ENCODE data around the gene PDIA5.

PDIA5 gene

GRCh38 chr3:123119388-123119787 is 52.6 kb downstream of the PDIA5 start:
- DNase-seq (ENCODE audit: low read depth): no peak

DNA sequence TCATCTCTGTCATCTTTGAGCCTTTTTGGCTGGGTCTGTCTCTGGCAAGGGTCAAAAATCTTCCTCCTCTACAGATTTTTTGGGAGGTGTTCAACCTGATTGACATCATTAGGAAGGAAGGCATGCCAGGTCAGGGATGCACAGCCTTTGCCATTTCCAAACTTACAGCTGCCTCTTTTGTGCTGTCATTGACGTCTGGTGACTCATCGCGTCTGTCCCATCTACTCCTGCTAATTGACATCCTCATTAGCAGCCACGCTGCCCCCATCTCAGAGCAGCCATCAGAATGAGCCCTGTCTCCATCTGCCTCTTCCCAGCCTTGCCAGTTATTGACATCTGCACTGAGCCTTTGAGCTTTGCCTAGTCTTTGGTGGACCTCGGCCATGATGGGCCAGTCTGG is 53.0 kb downstream of the PDIA5 start:
- DNase-seq (ENCODE audit: low read depth): no peak

- DNase-seq (ENCODE audit: low read depth): no peak
Measured at GRCh38 chr3:123120573-123120972, 53.7 kb downstream of the PDIA5 start.

GRCh38 chr3:123122057-123122456 is 55.2 kb downstream of the PDIA5 start:
- DNase-seq (ENCODE audit: low read depth): no peak

DNA sequence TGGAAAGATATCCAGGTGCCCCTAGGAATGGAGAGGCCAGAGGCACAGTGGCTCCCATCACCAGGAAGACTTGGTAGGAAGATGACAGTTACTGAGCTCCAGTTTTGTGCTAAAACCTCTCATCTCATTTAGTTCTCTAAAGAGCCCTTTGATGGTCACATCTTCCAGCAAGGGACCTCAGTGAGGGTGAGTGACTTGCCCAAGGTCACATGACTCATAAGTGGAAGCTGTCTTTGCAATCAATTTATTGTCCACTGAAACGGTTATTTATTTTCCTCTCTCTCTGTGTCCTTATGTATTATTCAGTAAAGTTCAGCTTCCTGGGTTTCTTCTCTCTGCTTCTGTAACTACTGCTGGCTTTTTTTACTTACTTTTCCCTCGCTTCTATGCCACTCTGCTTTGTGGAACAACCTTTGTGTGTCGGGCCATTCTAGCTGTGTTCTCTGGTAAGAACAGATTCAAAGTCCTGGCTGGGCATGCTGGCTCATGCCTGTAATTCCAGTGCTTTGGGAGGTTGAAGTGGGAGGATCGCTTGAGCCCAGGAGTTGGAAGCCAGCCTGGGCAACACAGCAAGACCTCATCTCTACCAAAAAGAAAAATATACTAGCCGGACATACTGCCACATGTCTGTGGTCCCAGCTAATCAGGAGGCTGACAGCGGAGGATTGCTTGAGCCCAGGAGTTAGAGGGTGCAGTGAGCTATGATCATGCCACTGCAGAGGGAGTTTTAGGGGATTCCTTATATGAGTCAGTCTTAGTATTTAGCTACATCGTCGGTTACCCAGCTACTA is 55.9 kb downstream of the PDIA5 start:
- DNase-seq (ENCODE audit: low read depth): no peak

DNA sequence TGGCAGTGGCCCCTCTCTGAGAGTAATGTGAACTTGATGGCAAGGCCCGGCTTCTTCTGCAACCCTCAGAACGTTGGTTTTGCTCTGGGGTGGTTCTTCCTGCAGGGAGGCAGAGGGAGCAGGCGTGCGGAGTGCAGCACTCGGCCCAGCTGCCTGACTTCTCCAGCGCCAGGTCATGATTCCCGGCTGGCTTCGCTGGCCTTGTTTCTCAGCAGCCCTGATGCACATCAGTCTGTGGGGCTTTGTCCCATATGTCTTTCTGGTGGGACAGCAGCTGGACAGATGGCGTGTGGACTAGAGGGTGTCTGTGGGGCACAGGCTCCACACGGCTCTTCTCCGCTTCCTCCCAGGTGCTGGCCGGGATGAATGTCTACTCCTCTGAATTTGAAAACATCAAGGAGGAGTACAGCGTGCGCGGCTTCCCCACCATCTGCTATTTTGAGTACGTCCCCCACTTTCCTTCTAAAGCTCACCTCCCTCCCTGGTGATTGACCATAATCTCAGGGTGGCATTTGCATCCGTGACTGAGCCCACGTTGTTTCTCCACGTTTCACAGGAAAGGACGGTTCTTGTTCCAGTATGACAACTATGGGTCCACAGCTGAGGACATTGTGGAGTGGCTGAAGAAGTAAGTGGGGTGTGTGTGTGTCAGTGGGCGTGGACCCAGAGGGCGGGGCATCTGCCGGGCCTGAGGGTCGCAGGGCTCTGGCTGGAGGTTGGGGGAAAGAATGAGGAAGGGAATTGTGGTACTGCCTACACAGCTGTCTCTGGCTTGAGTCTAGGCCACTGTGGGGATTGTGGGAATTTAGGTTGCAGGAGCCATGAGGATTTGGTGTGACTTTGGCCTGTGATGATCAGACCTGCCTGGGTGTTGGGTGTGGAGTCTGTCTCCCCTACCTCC is 57.1 kb downstream of the PDIA5 start:
- DNase-seq (ENCODE audit: low read depth): no peak

DNA sequence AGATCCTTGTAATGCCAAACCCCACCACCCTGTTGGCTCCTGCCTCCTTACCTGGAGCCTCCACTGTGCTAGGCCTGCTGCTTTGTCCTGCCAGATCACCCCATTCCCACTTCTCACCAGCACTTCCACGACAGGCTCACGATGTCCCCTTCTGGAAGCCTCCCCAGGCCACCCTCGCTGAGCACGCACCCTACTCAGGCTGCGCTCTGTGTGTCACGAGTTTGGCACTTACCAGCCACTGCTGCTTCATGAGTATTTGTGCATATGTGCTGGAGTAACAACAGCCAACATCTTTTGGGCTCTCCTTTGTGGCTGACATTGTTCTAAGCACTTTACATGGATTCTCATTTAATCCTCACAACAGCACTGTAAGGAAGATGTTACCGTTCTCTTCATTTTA is 58.1 kb downstream of the PDIA5 start:
- DNase-seq (ENCODE audit: low read depth): no peak

DNA sequence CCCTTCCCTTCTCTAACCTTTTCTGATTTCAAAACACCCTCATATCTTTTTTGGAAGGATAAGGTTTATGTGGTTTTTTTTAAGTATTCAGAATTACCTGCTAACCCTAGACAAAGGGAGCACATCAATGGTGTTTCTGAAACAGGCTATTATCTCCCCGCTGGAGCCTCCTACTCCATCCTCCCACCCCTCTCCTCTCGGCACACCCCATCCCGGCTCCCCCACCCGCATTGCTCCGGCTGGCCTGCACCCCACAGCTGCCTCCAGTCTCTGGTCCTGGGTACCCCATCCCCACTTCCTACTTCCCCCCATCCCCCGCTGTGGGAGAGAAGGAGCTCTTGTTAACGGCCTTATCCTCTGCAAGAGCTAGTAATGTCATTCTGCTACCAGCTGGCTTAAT is 59.2 kb downstream of the PDIA5 start:
- DNase-seq (ENCODE audit: low read depth): no peak

DNA sequence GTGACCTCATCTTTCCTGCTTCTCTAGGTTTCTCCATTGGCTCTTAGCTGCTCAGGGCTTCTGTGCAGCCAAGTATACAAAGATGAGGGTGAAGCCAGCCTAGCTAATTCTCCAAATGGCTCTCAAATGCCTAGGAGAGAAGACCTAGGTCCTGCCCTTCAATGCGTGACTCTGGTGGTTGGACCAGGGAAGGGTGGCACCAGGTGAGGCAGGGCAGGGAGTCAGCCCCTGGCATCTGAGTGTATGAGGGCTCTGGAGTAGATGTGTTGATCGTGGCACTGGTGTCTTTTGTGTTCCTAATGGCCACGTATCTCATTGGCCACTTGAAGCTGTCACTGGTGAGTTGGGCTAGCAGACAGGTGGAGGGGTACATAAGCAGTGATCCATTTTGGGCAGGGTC is 59.8 kb downstream of the PDIA5 start:
- DNase-seq (ENCODE audit: low read depth): no peak

DNA sequence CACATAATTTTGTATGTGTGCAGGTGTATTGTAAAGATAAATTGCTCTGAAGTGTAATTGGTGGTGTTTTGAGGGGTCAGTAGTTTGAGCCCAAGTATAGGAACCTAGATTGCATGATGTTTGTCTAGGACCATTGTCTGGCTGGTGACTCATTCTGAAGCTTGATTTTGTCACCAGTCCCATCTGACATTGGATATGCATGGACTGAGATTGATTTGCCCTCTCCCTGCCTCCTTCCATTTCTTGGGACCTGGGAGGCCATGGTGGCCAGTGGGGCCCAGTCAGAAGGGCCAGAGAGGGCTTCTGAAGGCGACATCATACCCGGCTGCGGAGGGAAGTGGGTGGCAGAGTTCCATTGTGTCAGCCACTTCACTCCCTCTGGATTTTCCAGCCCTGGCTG is 62.3 kb downstream of the PDIA5 start:
- no peak for DNase-seq (ENCODE audit: low read depth)

DNA sequence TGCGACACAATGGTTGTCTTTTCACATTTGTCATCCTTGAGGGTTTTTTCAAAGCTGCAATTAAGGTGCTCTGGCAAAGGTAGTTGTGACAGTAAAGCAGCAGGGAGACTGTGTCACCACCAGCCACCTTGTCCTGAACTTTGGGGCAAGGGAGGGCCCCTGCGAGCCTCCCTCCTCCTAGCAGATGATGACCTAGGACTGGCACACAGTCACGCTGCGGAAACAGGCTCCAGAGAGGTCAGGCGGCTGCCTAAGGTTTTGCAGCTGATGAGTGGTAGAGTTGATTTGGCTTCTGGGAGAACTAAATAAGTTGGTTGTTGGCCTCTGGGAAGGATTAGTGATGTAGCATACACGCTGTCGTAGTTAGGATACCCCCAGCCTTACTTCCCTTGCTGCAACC is 62.7 kb downstream of the PDIA5 start:
- DNase-seq (ENCODE audit: low read depth): no peak

- no peak for DNase-seq (ENCODE audit: low read depth)
Measured at GRCh38 chr3:123130079-123130750, 63.4 kb downstream of the PDIA5 start.

- DNase-seq (ENCODE audit: low read depth): no peak
Measured at GRCh38 chr3:123134671-123135070, 67.8 kb downstream of the PDIA5 start.

- DNase-seq (ENCODE audit: low read depth): no peak
Measured at GRCh38 chr3:123137001-123137400, 70.2 kb downstream of the PDIA5 start.

- no peak for DNase-seq (ENCODE audit: low read depth)
Measured at GRCh38 chr3:123138839-123139444, 72.1 kb downstream of the PDIA5 start.

GRCh38 chr3:123139522-123139921 is 72.7 kb downstream of the PDIA5 start:
- no peak for DNase-seq (ENCODE audit: low read depth)

GRCh38 chr3:123140550-123140949 is 73.7 kb downstream of the PDIA5 start:
- DNase-seq (ENCODE audit: low read depth): no peak

- no peak for DNase-seq (ENCODE audit: low read depth)
Measured at GRCh38 chr3:123141276-123141675, 74.5 kb downstream of the PDIA5 start.

GRCh38 chr3:123143669-123144411 is 77.0 kb downstream of the PDIA5 start:
- no peak for DNase-seq (ENCODE audit: low read depth)

DNA sequence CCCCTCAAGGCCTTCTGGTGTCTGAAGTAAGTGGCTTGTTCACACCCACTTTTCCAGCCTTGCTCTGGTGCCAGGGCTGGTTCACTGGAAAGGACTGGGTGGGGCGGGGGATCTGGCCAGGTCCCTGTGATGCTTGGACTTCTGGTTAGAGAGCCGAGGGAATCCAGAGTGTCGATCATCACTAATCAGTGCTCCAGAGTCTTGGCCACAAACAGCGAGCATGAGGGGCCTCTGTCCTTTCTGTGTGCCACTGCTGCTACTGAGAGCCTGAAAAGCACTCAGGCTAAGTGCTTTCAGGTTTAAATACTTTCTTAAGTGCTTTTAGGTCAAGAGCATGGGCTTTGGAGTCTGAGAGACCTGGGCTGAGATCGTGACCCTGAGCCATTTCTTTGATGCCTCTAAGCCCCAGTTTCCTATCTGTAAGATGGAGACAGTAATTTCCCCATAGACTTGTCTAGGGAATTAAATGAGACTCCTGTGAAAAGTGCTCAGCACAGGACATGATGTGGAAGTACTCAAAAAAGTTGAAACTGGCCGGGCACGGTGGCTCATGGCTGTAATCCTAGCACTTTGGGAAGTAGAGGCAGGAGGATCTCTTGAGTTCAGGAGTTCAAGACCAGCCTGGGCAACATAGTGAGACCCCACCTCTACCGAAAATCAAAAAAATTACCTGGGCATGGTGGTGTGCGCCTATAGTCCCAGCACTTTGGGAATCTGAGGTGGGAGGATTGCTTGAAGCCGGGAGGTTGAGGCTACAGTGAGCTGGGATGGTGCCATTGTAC is 81.1 kb downstream of the PDIA5 start:
- DNase-seq (ENCODE audit: low read depth): no peak

- DNase-seq (ENCODE audit: low read depth): no peak
Measured at GRCh38 chr3:123148772-123149171, 81.9 kb downstream of the PDIA5 start.
